ENCODE results near the gene ASIC4. TPM values are rescaled to one million over a fixed set of nuclear protein-coding genes. Genes with fewer than 3 reads are reported as not detected.
A peak's percentile ranks its signal among the peaks of the same experiment; 100 is the strongest.

ASIC4 gene
- total and polyA plus RNA-seq, 2 of the 13 experiments (the other 11 are each of a cell fraction or from before 2014, with no cell fraction given), result 0.03 TPM; not detected in 1

DNA sequence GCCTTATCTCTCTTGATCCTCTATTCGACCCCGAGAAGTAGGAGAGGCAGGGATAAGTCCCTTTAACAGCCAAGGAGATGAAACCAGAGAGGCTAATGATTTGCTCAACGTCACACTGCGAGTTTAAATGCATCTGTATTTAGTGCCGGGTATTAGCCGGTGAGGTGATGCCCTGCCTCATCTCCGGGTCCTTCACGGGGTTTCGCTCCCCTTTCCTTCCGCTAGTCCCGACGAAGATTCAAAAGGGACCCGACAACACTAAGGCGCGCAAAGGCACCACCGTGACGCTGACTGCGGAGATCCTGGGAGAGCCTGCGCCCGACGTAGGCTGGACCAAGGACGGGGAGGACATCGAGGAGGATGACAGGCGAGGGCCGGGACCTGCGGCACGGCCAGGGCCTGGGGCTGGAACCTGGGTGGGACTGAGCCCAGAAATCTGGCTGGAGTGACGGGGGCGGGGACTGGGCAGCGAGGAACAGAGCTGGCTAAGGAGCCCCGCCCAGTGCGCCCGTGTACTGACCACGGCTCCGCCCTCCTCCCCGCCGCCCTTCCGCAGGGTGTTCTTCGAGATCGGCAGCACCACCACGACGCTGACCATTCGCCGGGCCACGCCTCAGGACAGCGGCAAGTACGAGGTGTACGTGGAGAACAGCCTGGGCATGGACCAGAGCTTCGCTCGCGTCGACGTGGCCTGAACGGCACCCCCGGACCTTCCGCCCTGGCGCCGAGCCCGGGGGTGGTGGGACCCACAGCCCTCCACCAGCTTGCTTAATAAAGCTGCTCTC is 16.6 kb upstream of the ASIC4 start (continued):
- TF ChIP-seq, protein P1, sequence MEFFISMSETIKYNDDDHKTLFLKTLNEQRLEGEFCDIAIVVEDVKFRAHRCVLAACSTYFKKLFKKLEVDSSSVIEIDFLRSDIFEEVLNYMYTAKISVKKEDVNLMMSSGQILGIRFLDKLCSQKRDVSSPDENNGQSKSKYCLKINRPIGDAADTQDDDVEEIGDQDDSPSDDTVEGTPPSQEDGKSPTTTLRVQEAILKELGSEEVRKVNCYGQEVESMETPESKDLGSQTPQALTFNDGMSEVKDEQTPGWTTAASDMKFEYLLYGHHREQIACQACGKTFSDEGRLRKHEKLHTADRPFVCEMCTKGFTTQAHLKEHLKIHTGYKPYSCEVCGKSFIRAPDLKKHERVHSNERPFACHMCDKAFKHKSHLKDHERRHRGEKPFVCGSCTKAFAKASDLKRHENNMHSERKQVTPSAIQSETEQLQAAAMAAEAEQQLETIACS (CRISPR knock-in tag; IDR thresholded peaks at IDR 0.05), result no peak
- no peak for TF ChIP-seq AGO1 (IDR thresholded peaks at IDR 0.05; ENCODE audit: low read depth, low read length, poor library complexity, severe bottlenecking)
- TF ChIP-seq, protein P2, sequence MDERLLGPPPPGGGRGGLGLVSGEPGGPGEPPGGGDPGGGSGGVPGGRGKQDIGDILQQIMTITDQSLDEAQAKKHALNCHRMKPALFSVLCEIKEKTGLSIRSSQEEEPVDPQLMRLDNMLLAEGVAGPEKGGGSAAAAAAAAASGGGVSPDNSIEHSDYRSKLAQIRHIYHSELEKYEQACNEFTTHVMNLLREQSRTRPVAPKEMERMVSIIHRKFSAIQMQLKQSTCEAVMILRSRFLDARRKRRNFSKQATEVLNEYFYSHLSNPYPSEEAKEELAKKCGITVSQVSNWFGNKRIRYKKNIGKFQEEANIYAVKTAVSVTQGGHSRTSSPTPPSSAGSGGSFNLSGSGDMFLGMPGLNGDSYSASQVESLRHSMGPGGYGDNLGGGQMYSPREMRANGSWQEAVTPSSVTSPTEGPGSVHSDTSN (CRISPR knock-in tag; IDR thresholded peaks at IDR 0.05), result 0 out of 2 replicates have a peak, but pooled peaks have one; percentile 21
- no peak for TF ChIP-seq SNAPC2 (CRISPR knock-in tag; IDR thresholded peaks at IDR 0.05)
- TF ChIP-seq RFX5 (IDR thresholded peaks at IDR 0.05; ENCODE audit: low read depth, low read length), result no peak
- TF ChIP-seq GTF3A (CRISPR knock-in tag; conservative IDR thresholded peaks at IDR 0.05), result no peak
- TF ChIP-seq ZBTB38 (CRISPR knock-in tag; IDR thresholded peaks at IDR 0.05), result peak; percentile 21; the same call in 1 of the 2 replicates
- no peak for TF ChIP-seq CCAR2 (optimal IDR thresholded peaks at IDR 0.05; ENCODE audit: low read depth, low read length)
- TF ChIP-seq TBX2 (CRISPR knock-in tag; IDR thresholded peaks at IDR 0.05; ENCODE audit: borderline replicate concordance), result peak; percentile 74
- TF ChIP-seq ZNF17 (CRISPR knock-in tag; IDR thresholded peaks at IDR 0.05), result no peak
- TF ChIP-seq HOXA5 (CRISPR knock-in tag; IDR thresholded peaks at IDR 0.05), result no peak
- TF ChIP-seq, protein P3, sequence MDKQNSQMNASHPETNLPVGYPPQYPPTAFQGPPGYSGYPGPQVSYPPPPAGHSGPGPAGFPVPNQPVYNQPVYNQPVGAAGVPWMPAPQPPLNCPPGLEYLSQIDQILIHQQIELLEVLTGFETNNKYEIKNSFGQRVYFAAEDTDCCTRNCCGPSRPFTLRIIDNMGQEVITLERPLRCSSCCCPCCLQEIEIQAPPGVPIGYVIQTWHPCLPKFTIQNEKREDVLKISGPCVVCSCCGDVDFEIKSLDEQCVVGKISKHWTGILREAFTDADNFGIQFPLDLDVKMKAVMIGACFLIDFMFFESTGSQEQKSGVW (CRISPR knock-in tag; IDR thresholded peaks at IDR 0.05; ENCODE audit: borderline replicate concordance), result no peak
- TF ChIP-seq ZNF746 (CRISPR knock-in tag; IDR thresholded peaks at IDR 0.05), result peak; percentile 47; the same call in 1 of the 2 replicates
- no peak for TF ChIP-seq IRF2 (CRISPR knock-in tag; IDR thresholded peaks at IDR 0.05)
- TF ChIP-seq SSRP1 (CRISPR knock-in tag; IDR thresholded peaks at IDR 0.05), result no peak
- TF ChIP-seq PAWR (CRISPR knock-in tag; IDR thresholded peaks at IDR 0.05; ENCODE audit: borderline replicate concordance), result 0 out of 2 replicates have a peak, but pooled peaks have one; percentile 65
- TF ChIP-seq, protein P4, sequence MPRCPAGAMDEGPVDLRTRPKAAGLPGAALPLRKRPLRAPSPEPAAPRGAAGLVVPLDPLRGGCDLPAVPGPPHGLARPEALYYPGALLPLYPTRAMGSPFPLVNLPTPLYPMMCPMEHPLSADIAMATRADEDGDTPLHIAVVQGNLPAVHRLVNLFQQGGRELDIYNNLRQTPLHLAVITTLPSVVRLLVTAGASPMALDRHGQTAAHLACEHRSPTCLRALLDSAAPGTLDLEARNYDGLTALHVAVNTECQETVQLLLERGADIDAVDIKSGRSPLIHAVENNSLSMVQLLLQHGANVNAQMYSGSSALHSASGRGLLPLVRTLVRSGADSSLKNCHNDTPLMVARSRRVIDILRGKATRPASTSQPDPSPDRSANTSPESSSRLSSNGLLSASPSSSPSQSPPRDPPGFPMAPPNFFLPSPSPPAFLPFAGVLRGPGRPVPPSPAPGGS (CRISPR knock-in tag; IDR thresholded peaks at IDR 0.05), result peak; percentile 84
- TF ChIP-seq ZNF878 (CRISPR knock-in tag; IDR thresholded peaks at IDR 0.05), result no peak
- TF ChIP-seq EP300 (IDR thresholded peaks at IDR 0.05; ENCODE audit: low read depth in 2 of 2, low read length in 2 of 2), result no peak
- peak; percentile 45; the same call in 1 of the 2 replicates for TF ChIP-seq EP300 (CRISPR knock-in tag; IDR thresholded peaks at IDR 0.05; ENCODE audit: borderline replicate concordance)
- TF ChIP-seq FOSL1 (CRISPR knock-in tag; IDR thresholded peaks at IDR 0.05; ENCODE audit: borderline replicate concordance), result no peak
- TF ChIP-seq, protein P5, sequence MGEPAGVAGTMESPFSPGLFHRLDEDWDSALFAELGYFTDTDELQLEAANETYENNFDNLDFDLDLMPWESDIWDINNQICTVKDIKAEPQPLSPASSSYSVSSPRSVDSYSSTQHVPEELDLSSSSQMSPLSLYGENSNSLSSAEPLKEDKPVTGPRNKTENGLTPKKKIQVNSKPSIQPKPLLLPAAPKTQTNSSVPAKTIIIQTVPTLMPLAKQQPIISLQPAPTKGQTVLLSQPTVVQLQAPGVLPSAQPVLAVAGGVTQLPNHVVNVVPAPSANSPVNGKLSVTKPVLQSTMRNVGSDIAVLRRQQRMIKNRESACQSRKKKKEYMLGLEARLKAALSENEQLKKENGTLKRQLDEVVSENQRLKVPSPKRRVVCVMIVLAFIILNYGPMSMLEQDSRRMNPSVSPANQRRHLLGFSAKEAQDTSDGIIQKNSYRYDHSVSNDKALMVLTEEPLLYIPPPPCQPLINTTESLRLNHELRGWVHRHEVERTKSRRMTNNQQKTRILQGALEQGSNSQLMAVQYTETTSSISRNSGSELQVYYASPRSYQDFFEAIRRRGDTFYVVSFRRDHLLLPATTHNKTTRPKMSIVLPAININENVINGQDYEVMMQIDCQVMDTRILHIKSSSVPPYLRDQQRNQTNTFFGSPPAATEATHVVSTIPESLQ (CRISPR knock-in tag; conservative IDR thresholded peaks at IDR 0.05), result 0 out of 2 replicates have a peak, but pooled peaks have one; percentile 57
- TF ChIP-seq ZNF713 (CRISPR knock-in tag; IDR thresholded peaks at IDR 0.05), result no peak
- no peak; the same call in 1 of the 2 replicates for TF ChIP-seq SP4 (CRISPR knock-in tag; IDR thresholded peaks at IDR 0.05)

Data from HepG2 (cell line).